B cell (primary cell): ENCODE measurements around the gene TXNDC2. TPM values are rescaled to one million over a fixed set of nuclear protein-coding genes. Genes with fewer than 3 reads are reported as not detected.

Experiments
- ATAC-seq: fragments of 200-7000 bp; cut with Tn5 transposase; one replicate; pipeline ENCODE4 v1.10.0; 2021; ENCODE audit warnings: low read depth, mild to moderate bottlenecking, moderate number of reproducible peaks, moderate library complexity
- CTCF ChIA-PET: fragments of 350-600 bp; sonication (Branson Sonifier 250); formaldehyde crosslinking; loops from one replicate; lab custom pipeline; 2021; ENCODE audit warnings: antibody characterized with exemption, inconsistent platforms; lab: Charles Lee
- POLR2A ChIA-PET: fragments of 350-600 bp; sonication (Branson Sonifier 250); formaldehyde crosslinking; loops from one replicate; lab custom pipeline; 2021; ENCODE audit warnings: antibody characterized with exemption; lab: Charles Lee
- DNase-seq: peaks from one replicate; pipeline ENCODE4 v3.0.0; 2013
- H2AFZ ChIP-seq: 2 replicates; pipeline ENCODE4 v1.6.1; 2012; ENCODE audit warnings: mild to moderate bottlenecking, low read depth, low read length; ENCODE audit not compliant: insufficient read depth, poor library complexity, severe bottlenecking
- H3K27ac ChIP-seq, 2 donors: 1 replicate in 1 of 2; 2 replicates in 1 of 2; pipeline ENCODE4 v1.5.1; 2012 to 2013; ENCODE audit warnings: low read length in 2 of 2, mild to moderate bottlenecking in 2 of 2, moderate library complexity in 1 of 2
- H3K27me3 ChIP-seq, 4 experiments: fragments of 200-600 bp in 1 of 4; sonication (generic) in 1 of 4; replicated peaks in 1 of 4; 1 replicate in 2 of 4; 2 replicates in 2 of 4; pipeline versions ENCODE4 v1.6.1 to v1.7.0; 2013 to 2016; ENCODE audit warnings: low read length in 3 of 4, mild to moderate bottlenecking in 2 of 4, mixed read lengths in 1 of 4, moderate library complexity in 1 of 4; ENCODE audit not compliant: insufficient read depth in 4 of 4, control insufficient read depth in 3 of 4; ENCODE audit errors: control extremely low read depth in 1 of 4
- H3K36me3 ChIP-seq, 2 experiments: replicated peaks in 1 of 2; 1 replicate in 1 of 2; 2 replicates in 1 of 2; pipeline versions ENCODE4 v1.6.1 to v1.7.1; 2013; ENCODE audit warnings: low read length in 1 of 2; ENCODE audit not compliant: insufficient read depth in 2 of 2, control insufficient read depth in 1 of 2; ENCODE audit errors: control extremely low read depth in 1 of 2, extremely low read depth in 1 of 2
- H3K4me1 ChIP-seq, 2 donors: fragments of 200-600 bp in 1 of 2; sonication (generic) in 1 of 2; 1 replicate in 1 of 2; 2 replicates in 1 of 2; pipeline versions ENCODE4 v1.5.1 to v1.6.1; 2013 to 2017; ENCODE audit warnings: low read length in 2 of 2; ENCODE audit not compliant: control insufficient read depth in 2 of 2, insufficient read depth in 2 of 2
- H3K4me2 ChIP-seq: replicated peaks from 2 replicates; pipeline ENCODE3; 2012; ENCODE audit warnings: mild to moderate bottlenecking, low read depth, low read length; ENCODE audit not compliant: poor library complexity, severe bottlenecking
- H3K4me3 ChIP-seq, 5 experiments: fragments of 200-600 bp in 1 of 5; sonication (generic) in 1 of 5; 1 replicate in 3 of 5; 2 replicates in 2 of 5; pipeline versions ENCODE4 v1.5.1 to v1.7.0; 2011 to 2016; ENCODE audit warnings: low read length in 4 of 5, mild to moderate bottlenecking in 4 of 5, low read depth in 2 of 5, control low read depth in 1 of 5, moderate library complexity in 1 of 5; ENCODE audit not compliant: insufficient read depth in 1 of 5; ENCODE audit errors: control extremely low read depth in 1 of 5, extremely low read depth in 1 of 5
- H3K79me2 ChIP-seq: fragments of 200-600 bp; sonication (generic); one replicate; pipeline ENCODE4 v1.6.0; 2016; ENCODE audit warnings: low read length; ENCODE audit not compliant: control insufficient read depth, insufficient read depth
- H3K9ac ChIP-seq: fragments of 200-600 bp; sonication (generic); 2 replicates; pipeline ENCODE4 v1.6.1; 2017; ENCODE audit warnings: mild to moderate bottlenecking, low read length, moderate library complexity
- H3K9me3 ChIP-seq, 3 donors: one replicate each; pipeline versions ENCODE4 v1.6.1 to v1.7.1; 2013; ENCODE audit warnings: low read length in 2 of 3; ENCODE audit not compliant: control insufficient read depth in 2 of 3, insufficient read depth in 1 of 3; ENCODE audit errors: control extremely low read depth in 1 of 3
- H4K20me1 ChIP-seq: 2 replicates; pipeline ENCODE4 v1.6.0; 2012; ENCODE audit warnings: mild to moderate bottlenecking, low read length; ENCODE audit not compliant: insufficient read depth, control insufficient read depth, poor library complexity, severe bottlenecking
- H3K27ac Mint-ChIP-seq: one replicate; pipeline ENCODE4 v1.8.0; 2021; ENCODE audit warnings: mixed read lengths
- H3K27me3 Mint-ChIP-seq: one replicate; pipeline ENCODE4 v1.8.0; 2021; ENCODE audit warnings: mixed read lengths
- H3K4me1 Mint-ChIP-seq: one replicate; pipeline ENCODE4 v1.8.0; 2021; ENCODE audit warnings: mixed read lengths
- H3K4me3 Mint-ChIP-seq: one replicate; pipeline ENCODE4 v1.8.0; 2021; ENCODE audit warnings: mixed read lengths
- H3K9me3 Mint-ChIP-seq: one replicate; pipeline ENCODE4 v1.8.0; 2022; ENCODE audit warnings: mixed read lengths; ENCODE audit not compliant: insufficient read depth
- EZH2 ChIP-seq: IDR thresholded peaks from 2 replicates; pipeline ENCODE4 v1.6.1; 2012; ENCODE audit warnings: borderline replicate concordance, low read depth, mild to moderate bottlenecking, moderate library complexity, low read length; ENCODE audit not compliant: insufficient read depth, poor library complexity, severe bottlenecking
- WGBS: methylation state at CpG from one replicate; pipeline ENCODE4 v1.1.5; 2013; ENCODE audit warnings: missing lambda C conversion rate; ENCODE audit not compliant: insufficient coverage; 5-methylcytosine and 5-hydroxymethylcytosine counted together
- intact Hi-C: fragments of 100-400 bp; cut with micrococcal nuclease; formaldehyde crosslinking; loops from one replicate; pipeline ENCODE4 v1.10.0; 2022
- polyA plus RNA-seq: library from polyadenylated mRNA; depleted of rRNA; stranded (reverse); fragments of >200 nt; gene quantifications from 2 replicates; pipeline ENCODE4 v1.2.3, GENCODE V29; 2012
- total RNA-seq, 2 donors: library from RNA; stranded (reverse); fragments of 120-200 nt in 1 of 2; gene quantifications; 1 replicate in 1 of 2; 2 replicates in 1 of 2; pipeline versions ENCODE4 v1.2.3 to v1.2.4, GENCODE V29; 2013 to 2022
- TF ChIP-seq, protein P1 (sequence below): fragments of 200-600 bp; IDR thresholded peaks from one replicate; pipeline ENCODE4 v1.8.0; 2022; ENCODE audit warnings: antibody characterized with exemption, mild to moderate bottlenecking

Gene TXNDC2
- total and polyA plus RNA-seq, 2 donors (not counting 1 experiment from before 2014, with no cell fraction given) = 0.07 to 0.22 TPM

DNA sequence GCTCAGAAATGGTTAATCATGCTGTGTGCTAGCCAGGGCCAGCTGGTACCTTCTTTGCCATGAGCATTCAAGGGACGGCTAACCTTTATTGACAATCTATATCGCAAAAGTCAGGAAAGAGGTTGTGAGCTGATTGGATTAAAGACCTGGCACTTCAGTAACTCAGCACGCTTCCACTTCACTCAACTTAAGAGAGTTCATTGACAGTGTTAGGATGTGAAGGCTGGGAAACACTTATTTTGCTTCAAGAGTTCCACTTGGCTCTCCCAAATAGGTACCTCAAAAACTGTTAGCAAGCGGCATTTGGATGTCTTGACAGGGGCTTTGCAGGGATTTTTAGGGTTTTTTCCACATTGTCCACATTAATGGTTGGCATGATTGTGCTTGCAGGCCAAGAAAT, 25.1 kb upstream of the TXNDC2 start:
- Histone ChIP-seq H3K27me3 (no peaks in the 10 kb centered on the region), H2AFZ (no peak overlapping the region), H3K27ac (no peak overlapping the region), H3K79me2 (no peaks in the 10 kb centered on the region), H3K4me1 (peaks cover 0 to 2% of the 10 kb centered on the region in 2 donors), H4K20me1 (no peaks in the 10 kb centered on the region), H3K4me3 (no peak overlapping the region), H3K9ac (no peak overlapping the region), H3K9me3 (peaks cover 1 to 9% (median 8%) of the 10 kb centered on the region in 3 donors), H3K36me3 (peaks cover 0 to 23% of the 10 kb centered on the region in 2 experiments), H3K4me2 (no peak overlapping the region)
- H3K9me3 Mint-ChIP-seq = peaks cover 3% of the 10 kb centered on the region
- DNase-seq (no peak), ATAC-seq (no peak)
- no peak overlapping the region for H3K4me3 Mint-ChIP-seq
- CTCF ChIA-PET = no interaction called here
- intact Hi-C loops = no loop called here
- no peak for TF ChIP-seq EZH2
- TF ChIP-seq, protein P1, sequence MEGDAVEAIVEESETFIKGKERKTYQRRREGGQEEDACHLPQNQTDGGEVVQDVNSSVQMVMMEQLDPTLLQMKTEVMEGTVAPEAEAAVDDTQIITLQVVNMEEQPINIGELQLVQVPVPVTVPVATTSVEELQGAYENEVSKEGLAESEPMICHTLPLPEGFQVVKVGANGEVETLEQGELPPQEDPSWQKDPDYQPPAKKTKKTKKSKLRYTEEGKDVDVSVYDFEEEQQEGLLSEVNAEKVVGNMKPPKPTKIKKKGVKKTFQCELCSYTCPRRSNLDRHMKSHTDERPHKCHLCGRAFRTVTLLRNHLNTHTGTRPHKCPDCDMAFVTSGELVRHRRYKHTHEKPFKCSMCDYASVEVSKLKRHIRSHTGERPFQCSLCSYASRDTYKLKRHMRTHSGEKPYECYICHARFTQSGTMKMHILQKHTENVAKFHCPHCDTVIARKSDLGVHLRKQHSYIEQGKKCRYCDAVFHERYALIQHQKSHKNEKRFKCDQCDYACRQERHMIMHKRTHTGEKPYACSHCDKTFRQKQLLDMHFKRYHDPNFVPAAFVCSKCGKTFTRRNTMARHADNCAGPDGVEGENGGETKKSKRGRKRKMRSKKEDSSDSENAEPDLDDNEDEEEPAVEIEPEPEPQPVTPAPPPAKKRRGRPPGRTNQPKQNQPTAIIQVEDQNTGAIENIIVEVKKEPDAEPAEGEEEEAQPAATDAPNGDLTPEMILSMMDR = no peak
- WGBS = no CpG with 5 or more reads among the region's 4 CpGs
- peaks cover 11% of the 10 kb centered on the region for H3K4me1 Mint-ChIP-seq
- H3K27ac Mint-ChIP-seq = no peak overlapping the region
- POLR2A ChIA-PET = no interaction called here
- H3K27me3 Mint-ChIP-seq = no peaks in the 10 kb centered on the region

DNA sequence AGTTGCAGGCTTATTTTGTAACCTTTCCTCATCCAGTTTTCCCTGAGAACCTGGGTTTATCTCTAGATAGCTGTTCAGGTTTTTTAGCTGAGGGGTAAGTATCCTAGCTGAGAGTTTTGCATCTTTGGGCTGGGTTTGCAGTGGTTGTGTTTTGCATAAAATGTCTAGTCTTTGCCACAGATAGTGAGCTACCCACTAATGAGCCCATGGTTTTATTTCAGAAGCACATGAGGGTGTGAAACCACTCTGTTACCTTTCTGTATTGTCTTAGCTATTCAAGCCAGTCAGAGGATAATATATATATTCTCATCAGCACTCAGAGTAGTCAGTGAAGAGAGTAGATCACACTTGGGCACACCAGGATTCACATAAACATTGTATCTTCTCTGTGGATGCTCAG, 24.6 kb upstream of the TXNDC2 start:
- H3K4me3 ChIP-seq = no peak overlapping the region
- H2AFZ ChIP-seq = no peak overlapping the region
- H3K9ac ChIP-seq = no peak overlapping the region
- peaks cover 6% of the 10 kb centered on the region for H3K9me3 Mint-ChIP-seq
- H3K79me2 ChIP-seq = no peaks in the 10 kb centered on the region
- H4K20me1 ChIP-seq = no peaks in the 10 kb centered on the region
- no peak overlapping the region for H3K4me2 ChIP-seq
- H3K27me3 ChIP-seq = no peaks in the 10 kb centered on the region
- intact Hi-C loops = no loop called here
- H3K4me1 Mint-ChIP-seq = peaks cover 11% of the 10 kb centered on the region
- H3K4me3 Mint-ChIP-seq = no peak overlapping the region
- no peak overlapping the region for H3K27ac ChIP-seq
- H3K4me1 ChIP-seq = no peaks in the 10 kb centered on the region
- no peaks in the 10 kb centered on the region for H3K27me3 Mint-ChIP-seq
- no peak overlapping the region for H3K27ac Mint-ChIP-seq
- H3K36me3 ChIP-seq = peaks cover 0 to 23% of the 10 kb centered on the region in 2 experiments
- ChIA-PET CTCF (interaction anchor here (1.0 kb wide), 1 partner anchor 245 kb away, joined by 3 read pairs; no protein-coding TSS in a partner anchor), POLR2A (no interaction called here)
- TF ChIP-seq, protein P1 = no peak
- TF ChIP-seq EZH2 = no peak
- DNase-seq = no peak
- H3K9me3 ChIP-seq = peaks cover 1 to 11% (median 11%) of the 10 kb centered on the region in 3 donors
- no peak for ATAC-seq
